OCI-LY7 (cell line): ENCODE results near the gene WDR31. TPM values are rescaled to one million over a fixed set of nuclear protein-coding genes. Genes with fewer than 3 reads are reported as not detected.
"Not testable (repeated sequence)": the region's sequence is repeated elsewhere in the genome, so short reads cannot be mapped to it uniquely, and the experiment has no call there.

Experiments used
- BruUV-seq: library from RNA; stranded (reverse); fragments of 400-500 nt; replicated peaks from 2 replicates; lab custom pipeline; 2021; lab: Mats Ljungman, UMichigan
- CTCF ChIA-PET: fragments of 300-600 bp; sonication (Branson Sonifier 250); formaldehyde crosslinking; loops from one replicate; lab custom pipeline; 2022; ENCODE audit warnings: antibody characterized with exemption; ENCODE audit not compliant: unreplicated experiment; lab: Charles Lee
- POLR2A ChIA-PET: fragments of 300-600 bp; sonication (Branson Sonifier 250); formaldehyde crosslinking; loops from one replicate; lab custom pipeline; 2022; ENCODE audit warnings: antibody characterized with exemption; lab: Charles Lee
- DNase-seq: peaks from one replicate; pipeline ENCODE4 v3.0.0-alpha.2; 2015; ENCODE audit warnings: low spot score
- H2AFZ ChIP-seq: fragments of 200-600 bp; sonication (generic), shearing (Covaris generic); 2 replicates; pipeline ENCODE4 v1.6.1; 2014; ENCODE audit warnings: mild to moderate bottlenecking, antibody characterized with exemption, low read length, moderate library complexity
- H3K27ac ChIP-seq: fragments of 200-600 bp; sonication (generic); 2 replicates; pipeline ENCODE4 v1.5.1; 2014; ENCODE audit warnings: mixed run types, low read depth, mild to moderate bottlenecking, moderate library complexity, low read length, inconsistent platforms; ENCODE audit not compliant: poor library complexity, severe bottlenecking
- H3K36me3 ChIP-seq: fragments of 200-600 bp; sonication (generic); 2 replicates; pipeline ENCODE4 v1.6.1; 2014; ENCODE audit warnings: mild to moderate bottlenecking, antibody characterized with exemption, low read length, moderate library complexity, mixed read lengths; ENCODE audit not compliant: insufficient read depth
- H3K4me1 ChIP-seq: fragments of 200-600 bp; sonication (generic); 2 replicates; pipeline ENCODE4 v1.5.1; 2014; ENCODE audit warnings: mild to moderate bottlenecking, low read length; ENCODE audit not compliant: insufficient read depth, poor library complexity, severe bottlenecking
- H3K4me2 ChIP-seq: fragments of 200-600 bp; sonication (generic); 2 replicates; pipeline ENCODE4 v1.6.1; 2014; ENCODE audit warnings: mild to moderate bottlenecking, low read length
- H3K4me3 ChIP-seq: fragments of 200-600 bp; sonication (generic); 2 replicates; pipeline ENCODE4 v1.5.1; 2014; ENCODE audit warnings: mild to moderate bottlenecking, low read depth, low read length; ENCODE audit not compliant: poor library complexity, severe bottlenecking
- H3K79me2 ChIP-seq: fragments of 200-600 bp; sonication (generic); 2 replicates; pipeline ENCODE4 v1.6.1; 2016; ENCODE audit warnings: low read depth, mild to moderate bottlenecking, low read length, moderate library complexity, mixed read lengths; ENCODE audit not compliant: insufficient read depth
- H3K9me2 ChIP-seq: fragments of 200-600 bp; sonication (generic); 2 replicates; pipeline ENCODE4 v1.6.1; 2016; ENCODE audit warnings: mild to moderate bottlenecking, low read length, mixed read lengths; ENCODE audit not compliant: insufficient read depth
- H3K9me3 ChIP-seq: fragments of 200-600 bp; sonication (generic); 2 replicates; pipeline ENCODE4 v1.6.1; 2014; ENCODE audit warnings: mild to moderate bottlenecking, mixed run types, low read length, mixed read lengths
- H4K20me1 ChIP-seq: fragments of 200-600 bp; sonication (generic); 2 replicates; pipeline ENCODE4 v1.6.1; 2014; ENCODE audit warnings: mild to moderate bottlenecking, antibody characterized with exemption, low read length, moderate library complexity, mixed read lengths; ENCODE audit not compliant: insufficient read depth
- EZH2phosphoT487 ChIP-seq: fragments of 200-600 bp; sonication (generic); IDR thresholded peaks from 2 replicates; pipeline ENCODE4 v1.6.1; 2018; ENCODE audit warnings: low read depth, borderline replicate concordance, mild to moderate bottlenecking, mixed run types, antibody characterized with exemption, low read length, moderate library complexity, mixed read lengths
- intact Hi-C: fragments of 100-400 bp; cut with micrococcal nuclease; formaldehyde crosslinking; loops from one replicate; pipeline ENCODE4 v1.10.0; 2022; ENCODE audit not compliant: unreplicated experiment
- total RNA-seq, 2 experiments: library from RNA; depleted of rRNA in 1 of 2; stranded (reverse); fragments of >200 nt in 1 of 2; shearing (Covaris generic) in 1 of 2; gene quantifications; 2 replicates each; pipeline ENCODE4 v1.2.3, GENCODE V29; 2014 to 2022
- TF ChIP-seq, protein P1 (sequence below): fragments of 200-600 bp; sonication (generic); conservative IDR thresholded peaks from 2 replicates; pipeline ENCODE4 v1.5.1; 2014; ENCODE audit warnings: mild to moderate bottlenecking, antibody characterized with exemption, low read length, moderate library complexity, mixed read lengths

WDR31 gene
- total RNA-seq, 2 experiments from 2014 or later = 0.19 to 1.4 TPM

DNA sequence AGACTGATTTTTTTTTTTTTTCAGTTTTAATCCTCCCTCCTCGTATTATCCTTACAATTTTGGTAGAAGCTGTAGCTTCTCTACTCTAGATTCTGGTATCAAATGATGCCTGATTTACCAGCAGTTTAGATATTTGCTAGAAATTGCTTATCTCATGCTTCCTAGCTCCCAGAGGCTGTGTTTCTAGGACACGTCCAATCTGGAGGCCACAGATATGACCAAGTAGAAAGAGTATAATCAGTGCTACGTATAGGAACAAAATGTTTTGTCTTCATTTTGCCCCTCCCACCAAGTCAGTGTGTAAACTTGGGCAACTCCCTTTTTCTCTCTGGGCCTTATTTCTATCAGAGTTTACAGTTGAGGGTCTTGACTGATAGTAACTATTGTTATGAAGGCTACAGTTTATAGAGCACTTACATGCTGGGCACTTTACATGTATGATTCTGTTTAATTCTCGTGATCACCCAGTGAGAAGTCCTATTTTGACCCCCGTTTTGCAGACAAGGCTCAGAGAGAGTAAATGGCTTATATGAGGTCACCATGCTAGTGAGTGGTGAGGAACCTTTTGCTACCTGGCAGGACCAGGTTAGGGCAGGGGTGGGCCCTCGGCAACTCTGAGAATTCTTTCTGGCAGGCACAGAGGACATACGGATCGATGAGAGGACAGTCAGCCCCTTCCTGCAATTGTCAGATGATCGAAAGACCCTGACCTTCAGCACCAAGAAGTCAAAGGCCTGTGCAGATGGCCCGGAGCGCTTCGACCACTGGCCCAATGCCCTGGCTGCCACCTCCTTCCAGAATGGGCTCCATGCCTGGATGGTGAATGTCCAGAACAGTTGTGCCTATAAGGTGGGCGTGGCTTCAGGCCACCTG, 29.1 kb upstream of the WDR31 start:
- no peak for DNase-seq
- no peak overlapping the region for H3K4me3 ChIP-seq
- POLR2A ChIA-PET = interaction anchor here (0.7 kb wide), 2 partner anchors 149 to 232 kb away, joined by 3 read pairs; no protein-coding TSS in a partner anchor
- no peak overlapping the region for H3K27ac ChIP-seq
- no peaks in the 10 kb centered on the region for H3K9me3 ChIP-seq
- no peaks in the 10 kb centered on the region for H3K9me2 ChIP-seq
- no TSS peak for BruUV-seq
- no peak overlapping the region for H2AFZ ChIP-seq
- TF ChIP-seq EZH2phosphoT487 = no peak
- TF ChIP-seq, protein P1, sequence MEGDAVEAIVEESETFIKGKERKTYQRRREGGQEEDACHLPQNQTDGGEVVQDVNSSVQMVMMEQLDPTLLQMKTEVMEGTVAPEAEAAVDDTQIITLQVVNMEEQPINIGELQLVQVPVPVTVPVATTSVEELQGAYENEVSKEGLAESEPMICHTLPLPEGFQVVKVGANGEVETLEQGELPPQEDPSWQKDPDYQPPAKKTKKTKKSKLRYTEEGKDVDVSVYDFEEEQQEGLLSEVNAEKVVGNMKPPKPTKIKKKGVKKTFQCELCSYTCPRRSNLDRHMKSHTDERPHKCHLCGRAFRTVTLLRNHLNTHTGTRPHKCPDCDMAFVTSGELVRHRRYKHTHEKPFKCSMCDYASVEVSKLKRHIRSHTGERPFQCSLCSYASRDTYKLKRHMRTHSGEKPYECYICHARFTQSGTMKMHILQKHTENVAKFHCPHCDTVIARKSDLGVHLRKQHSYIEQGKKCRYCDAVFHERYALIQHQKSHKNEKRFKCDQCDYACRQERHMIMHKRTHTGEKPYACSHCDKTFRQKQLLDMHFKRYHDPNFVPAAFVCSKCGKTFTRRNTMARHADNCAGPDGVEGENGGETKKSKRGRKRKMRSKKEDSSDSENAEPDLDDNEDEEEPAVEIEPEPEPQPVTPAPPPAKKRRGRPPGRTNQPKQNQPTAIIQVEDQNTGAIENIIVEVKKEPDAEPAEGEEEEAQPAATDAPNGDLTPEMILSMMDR = no peak
- CTCF ChIA-PET = no interaction called here
- H3K4me2 ChIP-seq = no peak overlapping the region
- intact Hi-C loops = no loop called here
- H3K36me3 ChIP-seq = peaks cover 17% of the 10 kb centered on the region; the same call in 1 of the 2 replicates
- H3K4me1 ChIP-seq = no peaks in the 10 kb centered on the region
- H4K20me1 ChIP-seq = no peaks in the 10 kb centered on the region
- no peaks in the 10 kb centered on the region for H3K79me2 ChIP-seq

DNA sequence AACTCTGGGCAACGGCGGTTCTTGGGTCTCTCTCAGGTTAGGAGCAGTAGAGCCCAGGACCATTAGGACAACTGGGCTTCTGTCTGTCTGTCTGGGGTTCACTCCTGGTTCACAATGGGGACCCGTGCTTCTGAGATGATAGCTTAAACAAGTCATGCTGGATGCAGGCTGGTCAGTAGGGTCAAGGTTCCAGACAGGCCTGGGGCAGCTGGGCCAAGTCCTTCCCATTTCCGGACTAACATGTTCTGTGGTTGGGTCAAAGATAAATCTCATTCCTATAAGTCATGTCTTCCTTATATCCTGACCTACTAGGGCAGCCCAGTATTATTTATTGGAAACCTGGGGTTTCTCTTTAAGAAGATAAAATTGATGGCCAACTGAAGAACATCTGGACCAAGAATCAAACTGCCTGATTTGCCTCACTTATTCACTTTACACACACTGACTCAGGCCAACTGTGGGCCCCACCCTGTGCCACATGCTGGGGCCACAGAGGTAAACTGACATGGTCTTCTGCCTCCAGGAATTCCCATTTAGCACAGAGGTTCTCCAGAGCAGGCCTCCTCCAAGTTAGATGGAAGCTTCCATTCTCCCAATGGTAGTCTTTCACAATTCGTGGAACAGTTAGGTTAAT, 28.4 kb upstream of the WDR31 start:
- POLR2A ChIA-PET = interaction anchor here (0.6 to 0.7 kb wide), 4 partner anchors 16 to 233 kb away, joined by 3 to 4 read pairs (median 3); no protein-coding TSS in a partner anchor
- no peak overlapping the region for H3K4me3 ChIP-seq
- DNase-seq = no peak
- H3K4me1 ChIP-seq = no peaks in the 10 kb centered on the region
- no peaks in the 10 kb centered on the region for H3K9me2 ChIP-seq
- no TSS peak for BruUV-seq
- H3K79me2 ChIP-seq = no peaks in the 10 kb centered on the region
- CTCF ChIA-PET = no interaction called here
- H3K4me2 ChIP-seq = no peak overlapping the region
- no peaks in the 10 kb centered on the region for H3K9me3 ChIP-seq
- H2AFZ ChIP-seq = no peak overlapping the region
- H3K27ac ChIP-seq = no peak overlapping the region
- TF ChIP-seq, protein P1 = no peak
- no peak for TF ChIP-seq EZH2phosphoT487
- no peaks in the 10 kb centered on the region for H4K20me1 ChIP-seq
- peaks cover 9% of the 10 kb centered on the region; the same call in 1 of the 2 replicates for H3K36me3 ChIP-seq
- intact Hi-C loops = no loop called here

DNA sequence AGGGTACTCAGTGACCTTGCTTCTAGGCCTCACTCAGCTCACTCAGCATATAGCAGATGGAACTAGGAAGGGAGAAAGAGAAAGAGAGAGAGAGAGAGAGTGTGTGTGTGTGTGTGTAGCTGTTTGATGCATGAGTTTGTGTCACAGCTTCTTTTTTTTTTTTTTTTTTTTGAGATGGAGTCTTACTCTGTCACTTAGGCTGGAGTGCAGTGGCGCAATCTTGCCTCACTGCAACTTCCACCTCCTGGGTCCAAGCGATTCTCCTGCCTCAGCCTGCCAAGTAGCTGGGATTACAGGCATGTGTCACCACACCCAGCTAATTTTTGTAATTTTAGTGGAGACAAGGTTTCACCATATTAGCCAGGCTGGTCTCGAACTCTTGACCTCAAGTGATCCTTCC, 25.6 kb upstream of the WDR31 start:
- H3K79me2 ChIP-seq, BruUV-seq, H3K9me3 ChIP-seq, H3K36me3 ChIP-seq, H3K9me2 ChIP-seq, DNase-seq, intact Hi-C loops, H2AFZ ChIP-seq, H4K20me1 ChIP-seq, H3K4me2 ChIP-seq, H3K4me1 ChIP-seq, H3K27ac ChIP-seq, H3K4me3 ChIP-seq: not testable (repeated sequence)
- ChIA-PET POLR2A (interaction anchor here (0.6 to 0.7 kb wide), 2 partner anchors 185 to 1577 kb away, joined by 3 to 6 read pairs; no protein-coding TSS in a partner anchor), CTCF (interaction anchor here (0.6 kb wide), 1 partner anchor 16 kb away, joined by 4 read pairs; no protein-coding TSS in a partner anchor)
